NB4 (cell line): Measurements from ENCODE around the gene PTGES3L.

Source experiments
- MYC ChIP-seq: IDR thresholded peaks from 2 replicates; pipeline ENCODE4 v1.6.1; 2011; ENCODE audit warnings: low read depth, low read length
- POLR2A ChIP-seq: IDR thresholded peaks from 2 replicates; pipeline ENCODE4 v1.6.1; 2011; ENCODE audit warnings: mild to moderate bottlenecking; ENCODE audit not compliant: insufficient read length; ENCODE audit errors: extremely low read depth
- TF ChIP-seq, protein P1 (sequence below): IDR thresholded peaks from one replicate; pipeline ENCODE4 v1.5.1; 2012; ENCODE audit warnings: low read depth, low read length

- TF ChIP-seq MYC (no peak), POLR2A (no peak)
- TF ChIP-seq, protein P1, sequence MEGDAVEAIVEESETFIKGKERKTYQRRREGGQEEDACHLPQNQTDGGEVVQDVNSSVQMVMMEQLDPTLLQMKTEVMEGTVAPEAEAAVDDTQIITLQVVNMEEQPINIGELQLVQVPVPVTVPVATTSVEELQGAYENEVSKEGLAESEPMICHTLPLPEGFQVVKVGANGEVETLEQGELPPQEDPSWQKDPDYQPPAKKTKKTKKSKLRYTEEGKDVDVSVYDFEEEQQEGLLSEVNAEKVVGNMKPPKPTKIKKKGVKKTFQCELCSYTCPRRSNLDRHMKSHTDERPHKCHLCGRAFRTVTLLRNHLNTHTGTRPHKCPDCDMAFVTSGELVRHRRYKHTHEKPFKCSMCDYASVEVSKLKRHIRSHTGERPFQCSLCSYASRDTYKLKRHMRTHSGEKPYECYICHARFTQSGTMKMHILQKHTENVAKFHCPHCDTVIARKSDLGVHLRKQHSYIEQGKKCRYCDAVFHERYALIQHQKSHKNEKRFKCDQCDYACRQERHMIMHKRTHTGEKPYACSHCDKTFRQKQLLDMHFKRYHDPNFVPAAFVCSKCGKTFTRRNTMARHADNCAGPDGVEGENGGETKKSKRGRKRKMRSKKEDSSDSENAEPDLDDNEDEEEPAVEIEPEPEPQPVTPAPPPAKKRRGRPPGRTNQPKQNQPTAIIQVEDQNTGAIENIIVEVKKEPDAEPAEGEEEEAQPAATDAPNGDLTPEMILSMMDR: no peak
Measured at GRCh38 chr17:42969001-42969581, 10.8 kb downstream of the PTGES3L start.
